Endodermal cell (in vitro differentiated cells): ENCODE results near the gene ITPA. TPM values are rescaled to one million over a fixed set of nuclear protein-coding genes. Genes with fewer than 3 reads are reported as not detected.

Source experiments
- DNase-seq: peaks from one replicate; pipeline ENCODE4 v3.0.0-alpha.2; 2017
- H3K27ac ChIP-seq: 2 replicates; pipeline ENCODE4 v1.5.1; 2013; ENCODE audit warnings: mild to moderate bottlenecking, low read depth, low read length, moderate library complexity
- H3K27me3 ChIP-seq: 2 replicates; pipeline ENCODE4 v1.6.1; 2013; ENCODE audit warnings: mild to moderate bottlenecking, low read length, moderate library complexity; ENCODE audit not compliant: insufficient read depth, control insufficient read depth, poor library complexity, severe bottlenecking
- H3K36me3 ChIP-seq: 2 replicates; pipeline ENCODE4 v1.7.0; 2013; ENCODE audit warnings: mild to moderate bottlenecking, low read length, moderate library complexity; ENCODE audit not compliant: control insufficient read depth, insufficient read depth
- H3K4me1 ChIP-seq: one replicate; pipeline ENCODE4 v1.7.0; 2013; ENCODE audit warnings: low read length; ENCODE audit not compliant: control insufficient read depth, insufficient read depth
- H3K4me3 ChIP-seq: 2 replicates; pipeline ENCODE4 v1.5.1; 2013; ENCODE audit warnings: mild to moderate bottlenecking, low read length, moderate library complexity
- H3K9ac ChIP-seq: 2 replicates; pipeline ENCODE4 v1.6.1; 2013; ENCODE audit warnings: mild to moderate bottlenecking, low read length, moderate library complexity; ENCODE audit not compliant: poor library complexity, severe bottlenecking; ENCODE audit errors: extremely low read depth
- H3K9me3 ChIP-seq: 2 replicates; pipeline ENCODE4 v1.6.1; 2013; ENCODE audit warnings: mild to moderate bottlenecking, low read length, moderate library complexity; ENCODE audit not compliant: control insufficient read depth
- H3K27ac Mint-ChIP-seq: 2 replicates; pipeline ENCODE4 v1.8.0; 2020; ENCODE audit warnings: mixed read lengths
- H3K27me3 Mint-ChIP-seq: 2 replicates; pipeline ENCODE4 v1.8.0; 2021; ENCODE audit warnings: mild to moderate bottlenecking, mixed read lengths; ENCODE audit not compliant: insufficient read depth
- H3K36me3 Mint-ChIP-seq: 2 replicates; pipeline ENCODE4 v1.8.0; 2020; ENCODE audit warnings: low read depth, mixed read lengths
- H3K4me1 Mint-ChIP-seq: 2 replicates; pipeline ENCODE4 v1.8.0; 2020; ENCODE audit warnings: mixed read lengths
- H3K4me3 Mint-ChIP-seq: 2 replicates; pipeline ENCODE4 v1.8.0; 2020; ENCODE audit warnings: mild to moderate bottlenecking, moderate library complexity, mixed read lengths
- H3K9me3 Mint-ChIP-seq: 2 replicates; pipeline ENCODE4 v1.8.0; 2020; ENCODE audit warnings: mild to moderate bottlenecking, mixed read lengths
- CTCF ChIP-seq: fragments of 200-600 bp; sonication (generic); conservative IDR thresholded peaks from 2 replicates; pipeline ENCODE4 v1.5.0; 2021; ENCODE audit warnings: antibody characterized with exemption, mild to moderate bottlenecking
- WGBS, 2 experiments: methylation state at CpG; one replicate each; pipeline versions ENCODE4 v1.1.5 to v1.1.7; 2013; ENCODE audit warnings: missing lambda C conversion rate in 2 of 2, mixed read lengths in 1 of 2; ENCODE audit not compliant: insufficient coverage in 1 of 2, insufficient read length in 1 of 2; 5-methylcytosine and 5-hydroxymethylcytosine counted together
- total RNA-seq, 2 donors: library from RNA; stranded (reverse); fragmentation: NEBNext Ultra II Directional in 1 of 2; extraction: Animal tissue kit (Norgen Biotek cat#: 25700) in 1 of 2; gene quantifications; 2 replicates in 1 of 2; 3 replicates in 1 of 2; pipeline ENCODE4 v1.2.1, GENCODE V29; 2021

ITPA gene
- total RNA-seq, 2 donors from 2014 or later = 50.8 to 53.6 TPM

- no peaks in the 10 kb centered on the region for H3K9me3 ChIP-seq
Observed at GRCh38 chr20:3223651-3223993, 14.3 kb downstream of the ITPA start.

GRCh38 chr20:3223994-3224680 lies 14.8 kb downstream of the ITPA start:
- Histone ChIP-seq H3K4me3 (no peak overlapping the region), H3K9me3 (no peaks in the 10 kb centered on the region), H3K36me3 (peaks cover 50% of the 10 kb centered on the region), H3K4me1 (peaks cover 10% of the 10 kb centered on the region), H3K27me3 (no peaks in the 10 kb centered on the region), H3K9ac (no peak overlapping the region), H3K27ac (no peak overlapping the region)
- H3K4me1 Mint-ChIP-seq = peaks cover 23% of the 10 kb centered on the region
- no peaks in the 10 kb centered on the region for H3K27me3 Mint-ChIP-seq
- H3K36me3 Mint-ChIP-seq = peaks cover 31% of the 10 kb centered on the region
- no peak overlapping the region for H3K4me3 Mint-ChIP-seq
- H3K27ac Mint-ChIP-seq = peak overlapping the region; percentile 75
- no peaks in the 10 kb centered on the region for H3K9me3 Mint-ChIP-seq
- 89 to 93% methylated on average over 9 to 20 of the region's 20 CpGs for WGBS, 2 experiments
- no peak for TF ChIP-seq CTCF
- no peak for DNase-seq

More at GRCh38 chr20:3223651-3223993, 14.3 kb downstream of the ITPA start:
- no peak overlapping the region for H3K4me3 ChIP-seq
- H3K4me1 ChIP-seq = peaks cover 12% of the 10 kb centered on the region
- Mint-ChIP-seq H3K27me3 (no peaks in the 10 kb centered on the region), H3K4me1 (peaks cover 24% of the 10 kb centered on the region), H3K36me3 (peaks cover 32% of the 10 kb centered on the region), H3K27ac (peak overlapping the region; percentile 78), H3K4me3 (no peak overlapping the region), H3K9me3 (no peaks in the 10 kb centered on the region)
- H3K9ac ChIP-seq = no peak overlapping the region
- no peaks in the 10 kb centered on the region for H3K27me3 ChIP-seq
- 88 to 100% methylated on average over 1 to 6 of the region's 6 CpGs for WGBS, 2 experiments
- no peak overlapping the region for H3K27ac ChIP-seq
- peaks cover 50% of the 10 kb centered on the region for H3K36me3 ChIP-seq
- no peak for DNase-seq
- TF ChIP-seq CTCF = no peak

- peaks cover 43% of the 10 kb centered on the region for H3K36me3 ChIP-seq
- 94 to 95% methylated on average over 6 to 8 of the region's 8 CpGs for WGBS, 2 experiments
Observed at GRCh38 chr20:3224681-3225421, 15.6 kb downstream of the ITPA start.

More at GRCh38 chr20:3224681-3225421, 15.6 kb downstream of the ITPA start:
- Mint-ChIP-seq H3K27ac (peak overlapping the region; percentile 75), H3K4me1 (peaks cover 23% of the 10 kb centered on the region), H3K9me3 (no peaks in the 10 kb centered on the region), H3K4me3 (no peak overlapping the region), H3K36me3 (peaks cover 30% of the 10 kb centered on the region), H3K27me3 (no peaks in the 10 kb centered on the region)
- no peak for TF ChIP-seq CTCF
- H3K4me3 ChIP-seq = no peak overlapping the region
- H3K27ac ChIP-seq = no peak overlapping the region
- peaks cover 10% of the 10 kb centered on the region for H3K4me1 ChIP-seq
- H3K27me3 ChIP-seq = no peaks in the 10 kb centered on the region
- no peaks in the 10 kb centered on the region for H3K9me3 ChIP-seq
- no peak for DNase-seq
- H3K9ac ChIP-seq = no peak overlapping the region
